ENCODE results near the gene CYP4F2. TPM values are rescaled to one million over a fixed set of nuclear protein-coding genes. Genes with fewer than 3 reads are reported as not detected.
"Not testable (repeated sequence)": the region's sequence is repeated elsewhere in the genome, so short reads cannot be mapped to it uniquely, and the experiment has no call there.

The CYP4F2 gene
- polyA plus RNA-seq, 1 of the 3 experiments (the other 2 are of a cell fraction), result not detected

- no peak within 1 kb of the TSS for H3K9ac ChIP-seq
- H3F3A ChIP-seq (replicated peaks; ENCODE audit: insufficient read depth), result no peaks in the 10 kb centered on the region
- no peak within 1 kb of the TSS for H2AFZ ChIP-seq (ENCODE audit: low read depth)
- ChIA-PET CTCF (interaction anchor here (1.2 kb wide), 1 partner anchor 10 kb away, joined by 3 read pairs; no protein-coding TSS in a partner anchor), POLR2A (interaction anchor here (0.6 kb wide), 1 partner anchor 11 kb away, joined by 3 read pairs; no protein-coding TSS in a partner anchor)
- H3K36me3 ChIP-seq (replicated peaks in 1 of 2; ENCODE audit: control insufficient read depth in 1 of 2, insufficient read depth in 2 of 2, low read length in 1 of 2), result no peaks in the 10 kb centered on the region
- H3K79me2 ChIP-seq (ENCODE audit: insufficient read depth), result no peaks in the 10 kb centered on the region
- no peaks in the 10 kb centered on the region for H3K4me1 ChIP-seq (ENCODE audit: control insufficient read depth in 1 of 2, insufficient read depth in 2 of 2, low read depth in 1 of 2, low read length in 1 of 2)
- H3K9me3 ChIP-seq, result no peaks in the 10 kb centered on the region
- H3K9me2 ChIP-seq, result no peaks in the 10 kb centered on the region
- no peak for DNase-seq
- 1% methylated on average over 6 of the region's 10 CpGs for WGBS (ENCODE audit: low lambda C conversion rate)
- no peak within 1 kb of the TSS for H3K4me3 ChIP-seq (ENCODE audit: low read depth in 2 of 2, low read length in 1 of 2)
- no peak within 1 kb of the TSS for H3K27ac ChIP-seq (ENCODE audit: low read depth in 2 of 2, low read length in 1 of 2)
- no peaks in the 10 kb centered on the region for H4K20me1 ChIP-seq (ENCODE audit: insufficient read depth)
- TF ChIP-seq RXRA (IDR thresholded peaks at IDR 0.05; ENCODE audit: borderline replicate concordance, low read depth) (no peak), FOXM1 (IDR thresholded peaks at IDR 0.05; ENCODE audit: low read depth) (no peak), RFX5 (IDR thresholded peaks at IDR 0.05; ENCODE audit: low read length) (no peak), YY1 (IDR thresholded peaks at IDR 0.05; ENCODE audit: low read depth) (no peak), MEF2A (IDR thresholded peaks at IDR 0.05; ENCODE audit: borderline replicate concordance, low read depth) (no peak), ELF1 (IDR thresholded peaks at IDR 0.05) (no peak), TEAD4 (IDR thresholded peaks at IDR 0.05; ENCODE audit: borderline replicate concordance, insufficient read depth) (no peak), JUND (IDR thresholded peaks at IDR 0.05) (no peak), FOXJ3 (CRISPR knock-in tag; IDR thresholded peaks at IDR 0.05) (no peak)
- TF ChIP-seq, protein P1, sequence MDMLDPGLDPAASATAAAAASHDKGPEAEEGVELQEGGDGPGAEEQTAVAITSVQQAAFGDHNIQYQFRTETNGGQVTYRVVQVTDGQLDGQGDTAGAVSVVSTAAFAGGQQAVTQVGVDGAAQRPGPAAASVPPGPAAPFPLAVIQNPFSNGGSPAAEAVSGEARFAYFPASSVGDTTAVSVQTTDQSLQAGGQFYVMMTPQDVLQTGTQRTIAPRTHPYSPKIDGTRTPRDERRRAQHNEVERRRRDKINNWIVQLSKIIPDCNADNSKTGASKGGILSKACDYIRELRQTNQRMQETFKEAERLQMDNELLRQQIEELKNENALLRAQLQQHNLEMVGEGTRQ (IDR thresholded peaks at IDR 0.05; ENCODE audit: borderline replicate concordance, low read depth, low read length), result no peak
- H3K27me3 ChIP-seq (ENCODE audit: insufficient read depth), result no peaks in the 10 kb centered on the region; the same call in 1 of the 2 replicates
- H3K4me2 ChIP-seq, result no peak within 1 kb of the TSS
These were observed 36.6 kb upstream of the CYP4F2 start, which contains the start of gene CYP4F11 for GRCh38 chr19:15934332-15935078. CYP4F11 (minus strand) TSS chr19:15934529; CDS start chr19:15934408, 121 bp downstream.

GRCh38 chr19:15933761-15934331 is 36.0 kb upstream of the CYP4F2 start:
- WGBS (ENCODE audit: low lambda C conversion rate), result 20% methylated on average over 12 of the region's 12 CpGs
- H3F3A ChIP-seq (replicated peaks; ENCODE audit: insufficient read depth); DNase-seq; CTCF ChIA-PET; H3K4me3 ChIP-seq (ENCODE audit: low read depth in 2 of 2, low read length in 1 of 2); H2AFZ ChIP-seq (ENCODE audit: low read depth); H3K36me3 ChIP-seq (replicated peaks in 1 of 2; ENCODE audit: control insufficient read depth in 1 of 2, insufficient read depth in 2 of 2, low read length in 1 of 2); H3K4me2 ChIP-seq; H3K27ac ChIP-seq (ENCODE audit: low read depth in 2 of 2, low read length in 1 of 2); H4K20me1 ChIP-seq (ENCODE audit: insufficient read depth); H3K9me2 ChIP-seq; H3K27me3 ChIP-seq (ENCODE audit: insufficient read depth); H3K79me2 ChIP-seq (ENCODE audit: insufficient read depth); H3K4me1 ChIP-seq (ENCODE audit: control insufficient read depth in 1 of 2, insufficient read depth in 2 of 2, low read depth in 1 of 2, low read length in 1 of 2); H3K9me3 ChIP-seq; H3K9ac ChIP-seq: not testable (repeated sequence)
- POLR2A ChIA-PET, result interaction anchor here (0.6 kb wide), 1 partner anchor 10 kb away, joined by 3 read pairs; no protein-coding TSS in a partner anchor

- H3K9ac ChIP-seq, result no peak overlapping the region
- H3K36me3 ChIP-seq (replicated peaks in 1 of 2; ENCODE audit: control insufficient read depth in 1 of 2, insufficient read depth in 2 of 2, low read length in 1 of 2), result no peaks in the 10 kb centered on the region
- no peaks in the 10 kb centered on the region for H3F3A ChIP-seq (replicated peaks; ENCODE audit: insufficient read depth)
- no peaks in the 10 kb centered on the region for H3K9me3 ChIP-seq
- no peaks in the 10 kb centered on the region for H3K9me2 ChIP-seq
- POLR2A ChIA-PET, result no interaction called here
- no peak overlapping the region for H3K27ac ChIP-seq (ENCODE audit: low read depth in 2 of 2, low read length in 1 of 2)
- WGBS (ENCODE audit: low lambda C conversion rate), result 8% methylated on average over 3 of the region's 3 CpGs
- no peak overlapping the region for H2AFZ ChIP-seq (ENCODE audit: low read depth)
- no peaks in the 10 kb centered on the region for H3K79me2 ChIP-seq (ENCODE audit: insufficient read depth)
- no peaks in the 10 kb centered on the region for H3K4me1 ChIP-seq (ENCODE audit: control insufficient read depth in 1 of 2, insufficient read depth in 2 of 2, low read depth in 1 of 2, low read length in 1 of 2)
- H3K4me2 ChIP-seq, result no peak overlapping the region
- no peak for DNase-seq
- no peak overlapping the region for H3K4me3 ChIP-seq (ENCODE audit: low read depth in 2 of 2, low read length in 1 of 2)
- no peaks in the 10 kb centered on the region for H3K27me3 ChIP-seq (ENCODE audit: insufficient read depth)
- CTCF ChIA-PET, result no interaction called here
- no peaks in the 10 kb centered on the region for H4K20me1 ChIP-seq (ENCODE audit: insufficient read depth)
- TF ChIP-seq EZH2phosphoT487 (IDR thresholded peaks at IDR 0.05; ENCODE audit: borderline replicate concordance, low read depth) (no peak), REST (IDR thresholded peaks at IDR 0.05; ENCODE audit: low read depth, low read length) (no peak), RAD21 (IDR thresholded peaks at IDR 0.05; ENCODE audit: low read length) (no peak), NRF1 (IDR thresholded peaks at IDR 0.05; ENCODE audit: low read depth, low read length) (no peak), GABPA (IDR thresholded peaks at IDR 0.05; ENCODE audit: low read depth) (no peak), RXRA (IDR thresholded peaks at IDR 0.05; ENCODE audit: borderline replicate concordance, low read depth) (no peak), YY1 (IDR thresholded peaks at IDR 0.05; ENCODE audit: low read depth) (no peak)
- TF ChIP-seq, protein P2, sequence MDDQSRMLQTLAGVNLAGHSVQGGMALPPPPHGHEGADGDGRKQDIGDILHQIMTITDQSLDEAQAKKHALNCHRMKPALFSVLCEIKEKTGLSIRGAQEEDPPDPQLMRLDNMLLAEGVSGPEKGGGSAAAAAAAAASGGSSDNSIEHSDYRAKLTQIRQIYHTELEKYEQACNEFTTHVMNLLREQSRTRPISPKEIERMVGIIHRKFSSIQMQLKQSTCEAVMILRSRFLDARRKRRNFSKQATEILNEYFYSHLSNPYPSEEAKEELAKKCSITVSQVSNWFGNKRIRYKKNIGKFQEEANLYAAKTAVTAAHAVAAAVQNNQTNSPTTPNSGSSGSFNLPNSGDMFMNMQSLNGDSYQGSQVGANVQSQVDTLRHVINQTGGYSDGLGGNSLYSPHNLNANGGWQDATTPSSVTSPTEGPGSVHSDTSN (IDR thresholded peaks at IDR 0.05), result no peak
These were observed 30.4 kb upstream of the CYP4F2 start for GRCh38 chr19:15928321-15928720.

Data from SK-N-SH (cell line).